Ureter (tissue), 1 donor: ENCODE measurements around the gene FOXC1. TPM values are rescaled to one million over a fixed set of nuclear protein-coding genes. Genes with fewer than 3 reads are reported as not detected.

Source experiments
- DNase-seq: peaks from one replicate; pipeline ENCODE4 v3.0.0-alpha.2; 2020; ENCODE audit warnings: low spot score
- total RNA-seq: library from RNA; stranded (reverse); gene quantifications from one replicate; pipeline ENCODE4 v1.2.4, GENCODE V29; 2023
- donor health status: DM: yes; HTN: yes; CAD: no.

The FOXC1 gene
- total RNA-seq, 1 donor from 2014 or later: 41.9 TPM

DNA sequence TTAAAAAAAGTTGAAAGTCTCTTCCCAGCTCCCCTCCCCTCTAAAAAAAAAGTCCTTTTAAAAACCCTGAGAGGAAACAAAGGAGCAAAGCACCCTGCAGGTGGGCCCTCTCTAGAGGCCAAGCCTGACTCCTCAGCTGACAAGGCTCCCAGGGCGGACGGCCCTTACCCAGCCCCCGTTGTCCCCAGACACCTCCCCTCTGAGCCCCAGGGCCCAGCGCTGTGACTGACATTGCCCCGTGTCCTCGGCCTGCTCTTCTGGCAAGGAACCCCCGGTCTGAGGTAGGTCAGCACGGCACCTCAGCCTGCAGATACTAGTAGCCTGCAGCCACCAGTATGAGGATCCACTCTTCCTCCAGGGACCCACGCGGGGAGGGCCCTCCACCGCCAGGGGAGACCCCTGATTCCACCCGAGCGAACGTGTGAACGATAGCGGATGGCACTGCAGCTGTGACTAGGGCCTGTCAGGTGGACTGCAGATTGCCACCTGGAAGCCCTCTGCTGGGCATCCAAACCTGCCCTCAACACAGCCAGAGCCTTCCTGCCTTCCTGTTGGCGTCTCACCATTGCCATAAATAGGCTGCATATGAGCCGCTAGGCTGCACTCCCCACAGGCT is 34.2 kb downstream of the FOXC1 start:
- DNase-seq: no peak

GRCh38 chr6:1644516-1645060 is 34.9 kb downstream of the FOXC1 start:
- no peak for DNase-seq

DNA sequence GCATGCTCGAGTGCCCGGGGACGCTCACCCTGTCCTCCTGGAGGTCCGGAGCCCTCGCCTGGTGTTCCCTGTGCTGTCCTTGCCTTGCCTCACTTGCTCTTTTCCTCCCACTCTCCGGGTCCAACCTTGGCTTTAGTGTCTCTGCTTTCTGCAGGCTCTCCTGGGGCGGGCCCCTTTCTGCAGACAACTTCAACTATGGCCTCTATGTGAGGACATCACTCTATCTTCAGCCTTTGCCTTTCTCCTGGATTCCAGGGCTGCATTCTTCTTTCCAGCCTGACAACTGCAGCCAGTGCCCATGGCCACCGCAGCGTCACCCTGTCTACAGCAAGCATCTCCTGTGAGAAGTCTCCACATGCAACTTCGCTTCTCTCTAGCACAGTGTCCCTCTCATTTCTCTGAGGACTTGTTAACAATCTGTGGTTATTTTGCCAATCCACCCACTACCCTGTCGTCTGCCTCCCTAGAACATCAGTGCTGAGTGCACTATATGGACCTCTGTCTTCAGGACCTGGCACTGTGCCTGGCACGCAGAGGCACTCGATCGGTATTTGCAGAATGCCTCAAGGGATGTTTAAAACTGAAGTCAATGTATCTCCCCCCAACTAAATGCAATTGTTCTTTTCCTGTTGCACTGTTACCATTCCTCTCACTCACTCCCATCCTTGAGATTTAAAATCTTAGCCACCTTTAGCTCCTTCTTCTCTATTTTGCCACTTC is 35.9 kb downstream of the FOXC1 start:
- DNase-seq: no peak

DNA sequence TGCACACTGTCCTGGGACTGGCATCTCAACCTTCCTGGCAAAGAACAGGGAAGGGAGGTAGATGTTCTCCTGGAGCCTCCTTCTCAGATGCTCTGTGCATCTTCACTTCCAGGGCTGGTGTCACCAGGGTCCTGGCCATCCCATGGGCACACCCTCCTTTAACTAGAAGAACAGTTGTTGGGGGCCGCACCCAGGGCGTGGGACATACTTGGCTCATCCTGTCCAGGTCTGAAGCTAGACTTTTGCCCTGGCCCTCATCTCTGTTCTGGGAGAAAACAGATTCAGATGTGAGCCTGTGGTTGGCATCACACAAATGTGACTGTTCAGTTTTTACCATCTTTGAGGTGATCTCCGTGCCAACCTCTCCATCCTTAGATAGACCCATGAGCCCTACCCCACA is 41.6 kb downstream of the FOXC1 start:
- no peak for DNase-seq

DNA sequence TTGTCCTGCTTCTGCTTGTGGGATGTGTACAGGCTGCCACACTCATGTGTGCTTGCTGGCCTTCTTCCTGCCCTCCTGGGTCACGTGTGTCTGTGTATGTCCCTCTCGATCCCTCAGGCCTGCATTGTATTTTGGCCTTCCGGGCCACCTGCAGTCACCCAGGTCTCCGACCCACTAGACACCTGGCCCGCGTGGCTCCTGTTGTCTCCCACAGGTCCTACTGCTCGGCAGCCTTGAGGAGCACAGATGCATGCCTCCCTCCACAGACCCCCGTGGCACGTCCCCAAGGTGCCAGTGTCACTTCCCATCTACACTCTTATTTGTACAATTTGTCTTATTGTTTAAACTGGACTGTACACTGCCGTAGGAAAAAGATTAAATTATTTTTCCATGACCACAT is 43.1 kb downstream of the FOXC1 start:
- DNase-seq: no peak

GRCh38 chr6:1654054-1654453 is 44.3 kb downstream of the FOXC1 start:
- no peak for DNase-seq

- DNase-seq: no peak
These were observed 47.5 kb downstream of the FOXC1 start for GRCh38 chr6:1657116-1657770.

DNA sequence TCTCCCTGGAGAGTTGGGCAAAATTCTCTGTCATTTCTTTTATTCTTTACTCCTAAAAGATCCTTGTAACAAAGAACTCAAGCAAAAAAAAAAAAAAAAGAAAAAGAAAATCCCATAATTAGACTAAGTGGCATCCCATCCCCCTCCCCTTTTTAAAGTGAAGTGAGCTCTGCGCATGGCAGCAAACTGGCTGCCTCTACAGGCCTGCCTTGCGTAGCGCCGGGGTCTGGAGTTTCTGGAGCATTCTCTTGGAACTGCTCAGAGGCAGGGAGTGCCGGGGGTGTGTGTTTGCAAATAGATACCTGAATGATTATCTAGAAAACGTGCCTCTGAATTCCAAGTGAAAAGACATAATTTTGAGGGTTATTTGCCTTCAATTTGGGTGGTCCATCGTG is 48.1 kb downstream of the FOXC1 start:
- peak; percentile 18 for DNase-seq

DNA sequence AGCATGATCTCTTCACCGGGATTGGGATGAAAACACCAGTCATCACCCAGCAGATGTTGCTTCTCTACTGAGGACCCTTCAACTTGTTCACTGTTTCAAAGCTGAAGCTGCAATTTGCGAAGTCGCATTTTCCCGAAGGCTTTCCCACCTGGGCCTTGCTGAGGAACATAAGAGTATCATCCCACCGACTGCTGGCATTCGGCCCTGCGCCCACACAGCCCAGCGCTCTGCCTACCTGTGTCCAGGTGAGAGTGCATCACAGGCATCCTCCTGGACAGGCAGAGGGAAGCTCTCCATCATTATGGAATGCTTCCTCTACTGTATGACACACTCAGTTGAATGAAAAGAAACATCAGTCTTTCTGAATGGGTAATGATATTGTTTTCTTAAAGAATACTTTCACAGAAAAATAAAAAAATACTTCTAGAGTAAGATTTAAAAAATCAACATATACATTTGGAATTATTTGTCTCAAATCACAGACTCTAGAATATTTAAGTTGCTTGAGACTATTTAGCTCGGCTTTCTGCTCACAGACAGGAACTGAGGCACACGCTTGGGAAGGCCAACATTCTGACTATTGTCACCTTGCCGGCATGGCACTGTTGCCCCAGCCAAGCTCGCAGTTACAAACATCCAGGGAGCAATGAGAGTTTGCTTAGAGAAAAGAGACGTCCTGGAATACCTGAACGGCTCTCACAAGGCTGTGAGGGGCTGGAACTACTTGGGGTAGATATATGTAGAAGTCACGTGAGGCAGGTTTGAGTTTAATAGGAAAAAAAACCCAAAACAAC is 48.7 kb downstream of the FOXC1 start:
- DNase-seq: no peak

- DNase-seq: no peak
These were observed 50.1 kb downstream of the FOXC1 start for GRCh38 chr6:1659816-1660215.

- no peak for DNase-seq
These were observed 52.8 kb downstream of the FOXC1 start for GRCh38 chr6:1662534-1662933.

Other genes starting within 250 kb of the FOXC1 start
- 3.4 TPM for gene FOXF2, start 220.3 kb upstream of the FOXC1 start, total RNA-seq